Measurements from ENCODE around the gene ACY1.
A peak's percentile ranks its signal among the peaks of the same experiment; 100 is the strongest.

ACY1 gene

GRCh38 chr3:52023101-52023770 lies 39.9 kb downstream of the ACY1 start:
- Histone ChIP-seq H3K4me2 (ENCODE audit: low read length) (peak overlapping the region; percentile 37), H3K27me3 (ENCODE audit: control insufficient read depth, low read length) (no peaks in the 10 kb centered on the region), H3F3A (ENCODE audit: control insufficient read depth, insufficient read depth) (no peaks in the 10 kb centered on the region), H3K27ac (ENCODE audit: low read depth, low read length) (no peak overlapping the region), H3K4me1 (ENCODE audit: control insufficient read depth, low read length) (peaks cover 21% of the 10 kb centered on the region), H3K9me2 (replicated peaks; ENCODE audit: control insufficient read depth, low read length) (no peaks in the 10 kb centered on the region), H4K20me1 (ENCODE audit: control insufficient read depth, insufficient read depth, low read depth, low read length) (no peaks in the 10 kb centered on the region), H3K79me2 (ENCODE audit: control insufficient read depth, low read length) (no peaks in the 10 kb centered on the region), H3K36me3 (ENCODE audit: control insufficient read depth, low read length) (no peaks in the 10 kb centered on the region), H3K4me3 (ENCODE audit: low read length) (0 out of 2 replicates have a peak overlapping the region, but pooled peaks have one; percentile 8), H3K9me3 (ENCODE audit: control insufficient read depth, insufficient read depth, low read length) (no peaks in the 10 kb centered on the region)
- TF ChIP-seq, protein P1, sequence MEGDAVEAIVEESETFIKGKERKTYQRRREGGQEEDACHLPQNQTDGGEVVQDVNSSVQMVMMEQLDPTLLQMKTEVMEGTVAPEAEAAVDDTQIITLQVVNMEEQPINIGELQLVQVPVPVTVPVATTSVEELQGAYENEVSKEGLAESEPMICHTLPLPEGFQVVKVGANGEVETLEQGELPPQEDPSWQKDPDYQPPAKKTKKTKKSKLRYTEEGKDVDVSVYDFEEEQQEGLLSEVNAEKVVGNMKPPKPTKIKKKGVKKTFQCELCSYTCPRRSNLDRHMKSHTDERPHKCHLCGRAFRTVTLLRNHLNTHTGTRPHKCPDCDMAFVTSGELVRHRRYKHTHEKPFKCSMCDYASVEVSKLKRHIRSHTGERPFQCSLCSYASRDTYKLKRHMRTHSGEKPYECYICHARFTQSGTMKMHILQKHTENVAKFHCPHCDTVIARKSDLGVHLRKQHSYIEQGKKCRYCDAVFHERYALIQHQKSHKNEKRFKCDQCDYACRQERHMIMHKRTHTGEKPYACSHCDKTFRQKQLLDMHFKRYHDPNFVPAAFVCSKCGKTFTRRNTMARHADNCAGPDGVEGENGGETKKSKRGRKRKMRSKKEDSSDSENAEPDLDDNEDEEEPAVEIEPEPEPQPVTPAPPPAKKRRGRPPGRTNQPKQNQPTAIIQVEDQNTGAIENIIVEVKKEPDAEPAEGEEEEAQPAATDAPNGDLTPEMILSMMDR (IDR thresholded peaks at IDR 0.05; ENCODE audit: low read depth, low read length, poor library complexity, severe bottlenecking), result no peak
- no peak for TF ChIP-seq EZH2phosphoT487 (IDR thresholded peaks at IDR 0.05; ENCODE audit: borderline replicate concordance, low read length)

DNA sequence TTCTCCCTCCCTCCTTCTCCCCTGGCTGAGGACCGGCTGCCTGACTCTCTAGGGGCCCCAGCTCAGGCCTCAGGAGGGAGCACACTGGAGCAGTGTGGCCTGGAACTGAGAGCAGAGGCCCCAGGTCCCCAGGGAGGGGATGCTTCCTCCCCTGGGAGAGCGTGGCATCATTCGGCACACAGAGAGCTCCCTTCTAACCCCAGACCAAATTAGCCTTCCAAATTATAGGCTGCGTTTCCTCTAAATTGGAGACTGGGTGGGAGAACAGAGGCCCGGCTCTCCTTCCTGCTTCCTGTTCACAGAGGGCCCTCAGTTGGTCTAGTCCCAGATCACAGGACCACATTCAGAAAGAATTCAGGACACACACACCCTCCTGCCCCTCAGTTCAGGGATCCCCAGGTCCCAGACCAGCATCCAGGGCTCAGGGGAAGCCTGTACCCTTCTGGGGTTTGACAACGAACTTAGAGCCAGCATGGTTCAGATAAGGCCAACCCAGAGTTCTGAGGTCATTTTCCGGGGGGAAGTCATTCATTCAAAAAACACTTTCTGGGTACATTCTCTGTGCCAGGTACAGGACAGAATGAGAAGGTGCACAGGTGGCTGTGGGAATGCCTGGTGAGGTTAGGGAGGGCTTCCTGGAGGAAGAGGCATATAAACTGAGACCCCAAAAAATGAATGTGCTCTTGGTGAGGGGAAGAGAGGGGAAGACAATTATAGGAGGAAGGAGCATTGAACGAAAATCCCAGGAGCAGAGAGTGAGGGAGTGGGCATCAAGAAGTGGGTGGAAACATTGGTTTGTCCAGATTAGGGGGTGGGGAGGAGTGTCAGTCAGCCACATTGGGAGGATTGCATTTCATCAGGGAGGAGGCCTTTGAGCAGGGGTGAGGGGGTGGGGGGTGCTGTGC lies 40.8 kb downstream of the ACY1 start:
- Histone ChIP-seq H3K9me3 (ENCODE audit: control insufficient read depth, insufficient read depth, low read length) (no peaks in the 10 kb centered on the region), H3K9me2 (replicated peaks; ENCODE audit: control insufficient read depth, low read length) (no peaks in the 10 kb centered on the region), H3K79me2 (ENCODE audit: control insufficient read depth, low read length) (no peaks in the 10 kb centered on the region), H3K4me2 (ENCODE audit: low read length) (peak overlapping the region; percentile 37), H3K27me3 (ENCODE audit: control insufficient read depth, low read length) (no peaks in the 10 kb centered on the region), H3K36me3 (ENCODE audit: control insufficient read depth, low read length) (no peaks in the 10 kb centered on the region), H3K4me1 (ENCODE audit: control insufficient read depth, low read length) (peaks cover 21% of the 10 kb centered on the region), H4K20me1 (ENCODE audit: control insufficient read depth, insufficient read depth, low read depth, low read length) (no peaks in the 10 kb centered on the region), H3K4me3 (ENCODE audit: low read length) (0 out of 2 replicates have a peak overlapping the region, but pooled peaks have one; percentile 8), H3F3A (ENCODE audit: control insufficient read depth, insufficient read depth) (no peaks in the 10 kb centered on the region), H3K27ac (ENCODE audit: low read depth, low read length) (no peak overlapping the region)
- TF ChIP-seq, protein P1 (IDR thresholded peaks at IDR 0.05; ENCODE audit: low read depth, low read length, poor library complexity, severe bottlenecking), result no peak
- no peak for TF ChIP-seq EZH2phosphoT487 (IDR thresholded peaks at IDR 0.05; ENCODE audit: borderline replicate concordance, low read length)

DNA sequence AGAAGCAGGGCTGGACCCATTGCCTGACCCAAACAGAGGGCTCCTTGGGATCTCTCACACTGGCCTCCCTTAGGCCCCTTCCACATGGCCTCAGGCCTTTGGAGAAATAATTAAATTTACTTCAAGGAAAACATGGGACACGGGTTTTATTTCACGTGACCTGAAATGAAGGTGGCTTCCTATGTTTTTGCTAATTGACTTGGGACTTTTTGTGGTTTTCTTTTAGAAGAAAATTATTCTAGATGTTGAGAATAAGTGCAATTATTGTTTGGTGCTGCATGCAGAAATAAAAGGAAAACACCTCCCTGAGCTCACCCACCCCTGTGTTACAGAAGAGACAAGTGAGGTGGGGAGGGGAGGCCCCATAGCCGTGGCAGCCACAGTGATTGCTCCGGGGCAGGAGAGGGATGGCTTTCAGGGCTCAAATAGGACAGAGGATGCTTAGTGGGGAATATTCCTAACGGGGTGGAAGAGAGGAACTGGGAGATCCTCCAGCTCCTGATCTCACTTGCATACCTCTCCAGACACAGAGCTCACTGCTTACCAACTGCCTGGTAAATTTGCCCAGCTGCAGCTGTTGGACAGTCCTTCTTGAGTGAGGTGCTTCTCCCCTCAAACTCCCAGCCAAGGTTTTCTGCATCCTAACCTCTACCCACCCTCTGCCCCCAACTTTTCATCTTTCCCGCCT lies 41.6 kb downstream of the ACY1 start:
- no peaks in the 10 kb centered on the region for H3K9me3 ChIP-seq (ENCODE audit: control insufficient read depth, insufficient read depth, low read length)
- H3K27me3 ChIP-seq (ENCODE audit: control insufficient read depth, low read length), result no peaks in the 10 kb centered on the region
- H3K4me1 ChIP-seq (ENCODE audit: control insufficient read depth, low read length), result peaks cover 21% of the 10 kb centered on the region
- TF ChIP-seq, protein P1 (IDR thresholded peaks at IDR 0.05; ENCODE audit: low read depth, low read length, poor library complexity, severe bottlenecking), result no peak
- TF ChIP-seq EZH2phosphoT487 (IDR thresholded peaks at IDR 0.05; ENCODE audit: borderline replicate concordance, low read length), result no peak
- H3K79me2 ChIP-seq (ENCODE audit: control insufficient read depth, low read length), result no peaks in the 10 kb centered on the region
- H3K36me3 ChIP-seq (ENCODE audit: control insufficient read depth, low read length), result no peaks in the 10 kb centered on the region
- H3K4me2 ChIP-seq (ENCODE audit: low read length), result no peak overlapping the region
- H3K9me2 ChIP-seq (replicated peaks; ENCODE audit: control insufficient read depth, low read length), result no peaks in the 10 kb centered on the region
- H3K27ac ChIP-seq (ENCODE audit: low read depth, low read length), result no peak overlapping the region
- H3K4me3 ChIP-seq (ENCODE audit: low read length), result no peak overlapping the region
- H3F3A ChIP-seq (ENCODE audit: control insufficient read depth, insufficient read depth), result no peaks in the 10 kb centered on the region
- no peaks in the 10 kb centered on the region for H4K20me1 ChIP-seq (ENCODE audit: control insufficient read depth, insufficient read depth, low read depth, low read length)
